Endothelial cell (in vitro differentiated cells): ENCODE measurements around the gene TRMT11. TPM values are rescaled to one million over a fixed set of nuclear protein-coding genes. Genes with fewer than 3 reads are reported as not detected.

Source experiments
- DNase-seq: peaks from one replicate; pipeline ENCODE4 v3.0.0; 2021; ENCODE audit warnings: low spot score
- H3K27ac Mint-ChIP-seq: one replicate; pipeline ENCODE4 v1.8.0; 2021; ENCODE audit warnings: mixed read lengths, inconsistent platforms; ENCODE audit not compliant: unreplicated experiment
- H3K27me3 Mint-ChIP-seq: one replicate; pipeline ENCODE4 v1.8.0; 2021; ENCODE audit warnings: mild to moderate bottlenecking, moderate library complexity, mixed read lengths, inconsistent platforms; ENCODE audit not compliant: unreplicated experiment
- H3K36me3 Mint-ChIP-seq: one replicate; pipeline ENCODE4 v1.8.0; 2021; ENCODE audit warnings: mild to moderate bottlenecking, low read depth, mixed read lengths, inconsistent platforms; ENCODE audit not compliant: unreplicated experiment
- H3K4me1 Mint-ChIP-seq: one replicate; pipeline ENCODE4 v1.8.0; 2021; ENCODE audit warnings: mild to moderate bottlenecking, mixed read lengths, inconsistent platforms; ENCODE audit not compliant: unreplicated experiment
- H3K4me3 Mint-ChIP-seq: one replicate; pipeline ENCODE4 v1.8.0; 2021; ENCODE audit warnings: mild to moderate bottlenecking, mixed read lengths, inconsistent platforms; ENCODE audit not compliant: unreplicated experiment
- H3K9me3 Mint-ChIP-seq: one replicate; pipeline ENCODE4 v1.8.0; 2021; ENCODE audit warnings: mixed read lengths, inconsistent platforms; ENCODE audit not compliant: unreplicated experiment
- total RNA-seq: library from RNA; stranded (reverse); fragmentation: NEBNext Ultra II Directional; extraction: Animal tissue kit (Norgen Biotek cat#: 25700); gene quantifications from one replicate; pipeline ENCODE4 v1.2.1, GENCODE V29; 2021; ENCODE audit not compliant: unreplicated experiment
- TF ChIP-seq, protein P1 (sequence below): fragments of 200-600 bp; sonication (generic); IDR thresholded peaks from one replicate; pipeline ENCODE4 v1.5.0; 2021; ENCODE audit warnings: antibody characterized with exemption; ENCODE audit not compliant: unreplicated experiment

Gene TRMT11
- total RNA-seq, 1 donor from 2014 or later = 9.6 TPM

- H3K9me3 Mint-ChIP-seq = no peaks in the 10 kb centered on the region
- TF ChIP-seq, protein P1, sequence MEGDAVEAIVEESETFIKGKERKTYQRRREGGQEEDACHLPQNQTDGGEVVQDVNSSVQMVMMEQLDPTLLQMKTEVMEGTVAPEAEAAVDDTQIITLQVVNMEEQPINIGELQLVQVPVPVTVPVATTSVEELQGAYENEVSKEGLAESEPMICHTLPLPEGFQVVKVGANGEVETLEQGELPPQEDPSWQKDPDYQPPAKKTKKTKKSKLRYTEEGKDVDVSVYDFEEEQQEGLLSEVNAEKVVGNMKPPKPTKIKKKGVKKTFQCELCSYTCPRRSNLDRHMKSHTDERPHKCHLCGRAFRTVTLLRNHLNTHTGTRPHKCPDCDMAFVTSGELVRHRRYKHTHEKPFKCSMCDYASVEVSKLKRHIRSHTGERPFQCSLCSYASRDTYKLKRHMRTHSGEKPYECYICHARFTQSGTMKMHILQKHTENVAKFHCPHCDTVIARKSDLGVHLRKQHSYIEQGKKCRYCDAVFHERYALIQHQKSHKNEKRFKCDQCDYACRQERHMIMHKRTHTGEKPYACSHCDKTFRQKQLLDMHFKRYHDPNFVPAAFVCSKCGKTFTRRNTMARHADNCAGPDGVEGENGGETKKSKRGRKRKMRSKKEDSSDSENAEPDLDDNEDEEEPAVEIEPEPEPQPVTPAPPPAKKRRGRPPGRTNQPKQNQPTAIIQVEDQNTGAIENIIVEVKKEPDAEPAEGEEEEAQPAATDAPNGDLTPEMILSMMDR = peak; percentile 25
- H3K36me3 Mint-ChIP-seq = no peaks in the 10 kb centered on the region
- peaks cover 3% of the 10 kb centered on the region for H3K27me3 Mint-ChIP-seq
- DNase-seq = peak; percentile 10
- no peak overlapping the region for H3K4me3 Mint-ChIP-seq
- H3K4me1 Mint-ChIP-seq = peaks cover 34% of the 10 kb centered on the region
- H3K27ac Mint-ChIP-seq = peak overlapping the region; percentile 54
Observed at GRCh38 chr6:126033696-126034095, 47.4 kb downstream of the TRMT11 start.

DNA sequence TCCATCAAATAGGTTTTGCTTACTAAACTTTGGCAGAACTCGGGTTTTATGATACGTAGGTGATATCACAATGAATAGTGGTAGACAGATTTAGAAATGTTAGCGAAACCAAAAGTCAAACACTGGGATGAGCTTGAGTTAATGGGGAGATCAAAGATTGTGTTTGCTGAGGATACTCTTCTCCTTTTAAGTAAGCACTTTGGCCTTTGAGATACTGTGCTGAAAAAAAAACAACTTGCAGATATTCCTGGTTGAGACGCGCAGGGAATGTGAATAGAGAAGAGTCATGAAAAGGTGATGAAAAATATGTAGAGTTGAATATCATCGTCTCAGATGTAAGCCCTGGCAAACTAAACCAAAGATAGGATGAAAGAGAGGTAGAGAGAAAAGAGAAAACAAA is 48.3 kb downstream of the TRMT11 start:
- H3K36me3 Mint-ChIP-seq = no peaks in the 10 kb centered on the region
- no peak overlapping the region for H3K27ac Mint-ChIP-seq
- H3K4me1 Mint-ChIP-seq = peaks cover 34% of the 10 kb centered on the region
- no peak overlapping the region for H3K4me3 Mint-ChIP-seq
- H3K27me3 Mint-ChIP-seq = peaks cover 3% of the 10 kb centered on the region
- no peak for DNase-seq
- TF ChIP-seq, protein P1 = no peak
- no peaks in the 10 kb centered on the region for H3K9me3 Mint-ChIP-seq

DNA sequence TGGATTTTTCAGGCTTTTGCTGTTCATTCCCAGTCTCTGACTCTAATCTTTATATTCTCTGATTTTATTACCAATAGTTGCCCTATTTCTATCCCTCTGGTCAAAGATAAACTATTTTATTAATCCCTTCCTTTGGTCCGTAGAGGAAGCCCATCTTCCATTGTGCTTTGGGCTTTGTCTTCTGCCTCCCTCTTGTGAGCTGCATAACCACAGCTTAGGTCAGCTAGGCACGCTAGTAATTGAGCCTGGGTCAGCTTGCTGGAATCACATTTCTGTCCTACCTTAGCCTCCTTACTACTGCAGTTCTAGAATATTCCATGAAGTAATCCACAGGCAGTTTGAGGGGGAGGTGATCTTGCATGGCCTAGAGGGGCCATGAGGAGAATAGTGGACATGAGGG is 49.4 kb downstream of the TRMT11 start:
- peaks cover 28% of the 10 kb centered on the region for H3K4me1 Mint-ChIP-seq

GRCh38 chr6:126038234-126038633 is 51.9 kb downstream of the TRMT11 start:
- Mint-ChIP-seq H3K27ac (peak overlapping the region; percentile 64), H3K9me3 (no peaks in the 10 kb centered on the region), H3K36me3 (peaks cover 5% of the 10 kb centered on the region), H3K27me3 (peaks cover 3% of the 10 kb centered on the region), H3K4me3 (no peak overlapping the region), H3K4me1 (peaks cover 6% of the 10 kb centered on the region)
- no peak for DNase-seq
- TF ChIP-seq, protein P1 = no peak

More for the DNA sequence above, 49.4 kb downstream of the TRMT11 start:
- Mint-ChIP-seq H3K9me3 (no peaks in the 10 kb centered on the region), H3K4me3 (no peak overlapping the region), H3K27me3 (peaks cover 3% of the 10 kb centered on the region), H3K36me3 (no peaks in the 10 kb centered on the region), H3K27ac (no peak overlapping the region)
- TF ChIP-seq, protein P1 = no peak
- DNase-seq = no peak

- peaks cover 3% of the 10 kb centered on the region for H3K27me3 Mint-ChIP-seq
- H3K4me3 Mint-ChIP-seq = no peak overlapping the region
- no peak overlapping the region for H3K27ac Mint-ChIP-seq
- TF ChIP-seq, protein P1 = no peak
- H3K4me1 Mint-ChIP-seq = no peaks in the 10 kb centered on the region
- peaks cover 6% of the 10 kb centered on the region for H3K36me3 Mint-ChIP-seq
- no peaks in the 10 kb centered on the region for H3K9me3 Mint-ChIP-seq
- DNase-seq = no peak
Observed at GRCh38 chr6:126039284-126039683, 52.9 kb downstream of the TRMT11 start.
